OCI-LY7 (cell line): ENCODE measurements around the gene PIGM. TPM values are rescaled to one million over a fixed set of nuclear protein-coding genes. Genes with fewer than 3 reads are reported as not detected.

Experiments used
- BruUV-seq: library from RNA; stranded (reverse); fragments of 400-500 nt; replicated peaks from 2 replicates; lab custom pipeline; 2021; lab: Mats Ljungman, UMichigan
- CTCF ChIA-PET: fragments of 300-600 bp; sonication (Branson Sonifier 250); formaldehyde crosslinking; loops from one replicate; lab custom pipeline; 2022; ENCODE audit warnings: antibody characterized with exemption; ENCODE audit not compliant: unreplicated experiment; lab: Charles Lee
- POLR2A ChIA-PET: fragments of 300-600 bp; sonication (Branson Sonifier 250); formaldehyde crosslinking; loops from one replicate; lab custom pipeline; 2022; ENCODE audit warnings: antibody characterized with exemption; lab: Charles Lee
- DNase-seq: peaks from one replicate; pipeline ENCODE4 v3.0.0-alpha.2; 2015; ENCODE audit warnings: low spot score
- H2AFZ ChIP-seq: fragments of 200-600 bp; sonication (generic), shearing (Covaris generic); 2 replicates; pipeline ENCODE4 v1.6.1; 2014; ENCODE audit warnings: mild to moderate bottlenecking, antibody characterized with exemption, low read length, moderate library complexity
- H3K27ac ChIP-seq: fragments of 200-600 bp; sonication (generic); 2 replicates; pipeline ENCODE4 v1.5.1; 2014; ENCODE audit warnings: mixed run types, low read depth, mild to moderate bottlenecking, moderate library complexity, low read length, inconsistent platforms; ENCODE audit not compliant: poor library complexity, severe bottlenecking
- H3K36me3 ChIP-seq: fragments of 200-600 bp; sonication (generic); 2 replicates; pipeline ENCODE4 v1.6.1; 2014; ENCODE audit warnings: mild to moderate bottlenecking, antibody characterized with exemption, low read length, moderate library complexity, mixed read lengths; ENCODE audit not compliant: insufficient read depth
- H3K4me1 ChIP-seq: fragments of 200-600 bp; sonication (generic); 2 replicates; pipeline ENCODE4 v1.5.1; 2014; ENCODE audit warnings: mild to moderate bottlenecking, low read length; ENCODE audit not compliant: insufficient read depth, poor library complexity, severe bottlenecking
- H3K4me2 ChIP-seq: fragments of 200-600 bp; sonication (generic); 2 replicates; pipeline ENCODE4 v1.6.1; 2014; ENCODE audit warnings: mild to moderate bottlenecking, low read length
- H3K4me3 ChIP-seq: fragments of 200-600 bp; sonication (generic); 2 replicates; pipeline ENCODE4 v1.5.1; 2014; ENCODE audit warnings: mild to moderate bottlenecking, low read depth, low read length; ENCODE audit not compliant: poor library complexity, severe bottlenecking
- H3K79me2 ChIP-seq: fragments of 200-600 bp; sonication (generic); 2 replicates; pipeline ENCODE4 v1.6.1; 2016; ENCODE audit warnings: low read depth, mild to moderate bottlenecking, low read length, moderate library complexity, mixed read lengths; ENCODE audit not compliant: insufficient read depth
- H3K9me2 ChIP-seq: fragments of 200-600 bp; sonication (generic); 2 replicates; pipeline ENCODE4 v1.6.1; 2016; ENCODE audit warnings: mild to moderate bottlenecking, low read length, mixed read lengths; ENCODE audit not compliant: insufficient read depth
- H3K9me3 ChIP-seq: fragments of 200-600 bp; sonication (generic); 2 replicates; pipeline ENCODE4 v1.6.1; 2014; ENCODE audit warnings: mild to moderate bottlenecking, mixed run types, low read length, mixed read lengths
- H4K20me1 ChIP-seq: fragments of 200-600 bp; sonication (generic); 2 replicates; pipeline ENCODE4 v1.6.1; 2014; ENCODE audit warnings: mild to moderate bottlenecking, antibody characterized with exemption, low read length, moderate library complexity, mixed read lengths; ENCODE audit not compliant: insufficient read depth
- CTCF ChIP-seq: fragments of 200-600 bp; sonication (generic); conservative IDR thresholded peaks from 2 replicates; pipeline ENCODE4 v1.5.1; 2014; ENCODE audit warnings: mild to moderate bottlenecking, antibody characterized with exemption, low read length, moderate library complexity, mixed read lengths
- EZH2phosphoT487 ChIP-seq: fragments of 200-600 bp; sonication (generic); IDR thresholded peaks from 2 replicates; pipeline ENCODE4 v1.6.1; 2018; ENCODE audit warnings: low read depth, borderline replicate concordance, mild to moderate bottlenecking, mixed run types, antibody characterized with exemption, low read length, moderate library complexity, mixed read lengths
- intact Hi-C: fragments of 100-400 bp; cut with micrococcal nuclease; formaldehyde crosslinking; loops from one replicate; pipeline ENCODE4 v1.10.0; 2022; ENCODE audit not compliant: unreplicated experiment
- total RNA-seq, 2 experiments: library from RNA; depleted of rRNA in 1 of 2; stranded (reverse); fragments of >200 nt in 1 of 2; shearing (Covaris generic) in 1 of 2; gene quantifications; 2 replicates each; pipeline ENCODE4 v1.2.3, GENCODE V29; 2014 to 2022

PIGM gene
- total RNA-seq, 2 experiments from 2014 or later = 4.2 to 5.1 TPM

DNA sequence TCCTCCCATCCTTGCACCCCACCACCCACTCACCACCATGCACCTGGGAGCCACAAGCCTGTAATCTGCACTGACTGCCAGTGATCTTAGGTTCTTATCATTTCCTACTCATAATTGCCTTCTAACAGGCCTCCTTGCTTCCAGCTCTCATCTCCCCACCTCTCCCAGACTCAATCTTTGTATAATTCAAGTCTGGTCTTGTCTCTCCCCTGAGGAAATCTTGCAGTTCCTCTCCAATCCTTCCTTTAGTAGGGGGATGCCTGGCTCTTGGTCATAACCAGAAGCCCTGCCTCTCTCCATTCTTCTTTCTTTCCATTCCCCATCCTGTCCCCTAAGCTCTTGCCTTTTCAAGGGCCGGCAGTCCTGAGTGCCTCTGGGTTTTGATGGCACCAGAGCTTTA, 27.8 kb downstream of the PIGM start:
- DNase-seq = no peak
- CTCF ChIA-PET = interaction anchor here (0.9 kb wide), 1 partner anchor 114 kb away, joined by 3 read pairs; no protein-coding TSS in a partner anchor
- Histone ChIP-seq H3K4me3 (no peak overlapping the region), H3K9me2 (no peaks in the 10 kb centered on the region), H4K20me1 (no peaks in the 10 kb centered on the region), H3K79me2 (no peaks in the 10 kb centered on the region), H3K27ac (no peak overlapping the region), H3K4me2 (no peak overlapping the region), H2AFZ (no peak overlapping the region), H3K36me3 (no peaks in the 10 kb centered on the region), H3K9me3 (no peaks in the 10 kb centered on the region), H3K4me1 (no peaks in the 10 kb centered on the region)
- intact Hi-C loops = no loop called here
- no TSS peak for BruUV-seq
- POLR2A ChIA-PET = no interaction called here
- no peak for TF ChIP-seq EZH2phosphoT487
- no peak for TF ChIP-seq CTCF

- H3K9me3 ChIP-seq = no peaks in the 10 kb centered on the region
- CTCF ChIA-PET = interaction anchor here (0.6 kb wide), 2 partner anchors 30 to 79 kb away, joined by 3 read pairs; no protein-coding TSS in a partner anchor
- no TSS peak for BruUV-seq
- H3K36me3 ChIP-seq = no peaks in the 10 kb centered on the region
- POLR2A ChIA-PET = no interaction called here
- no peak for TF ChIP-seq CTCF
- TF ChIP-seq EZH2phosphoT487 = no peak
- intact Hi-C loops = no loop called here
- H3K9me2 ChIP-seq = no peaks in the 10 kb centered on the region
- H3K4me3 ChIP-seq = no peak overlapping the region
- DNase-seq = no peak
- no peak overlapping the region for H3K27ac ChIP-seq
- no peak overlapping the region for H2AFZ ChIP-seq
- no peaks in the 10 kb centered on the region for H3K4me1 ChIP-seq
- H3K79me2 ChIP-seq = no peaks in the 10 kb centered on the region
- no peak overlapping the region for H3K4me2 ChIP-seq
- H4K20me1 ChIP-seq = no peaks in the 10 kb centered on the region
These were observed 30.4 kb downstream of the PIGM start for GRCh38 chr1:160001440-160001839.

DNA sequence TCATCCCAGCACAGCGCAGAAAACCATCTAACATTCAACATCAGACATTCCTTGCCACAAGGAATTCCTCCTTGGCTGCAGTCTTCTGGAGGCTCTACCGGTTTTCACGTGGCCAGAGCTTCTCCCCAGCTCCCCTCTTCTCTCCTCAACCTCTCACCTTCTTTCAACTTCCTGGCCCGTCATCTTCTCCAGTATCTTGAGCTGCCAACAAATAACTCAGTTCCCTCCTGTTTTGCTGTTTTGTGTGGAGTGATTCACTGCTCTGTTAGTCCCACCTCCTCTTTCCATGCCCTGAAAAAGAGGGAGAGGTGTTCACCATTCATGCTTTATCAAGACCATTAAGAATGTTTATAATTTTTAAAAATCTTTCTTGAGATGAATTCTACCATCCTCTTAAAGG, 32.6 kb downstream of the PIGM start:
- Histone ChIP-seq H3K4me1 (no peaks in the 10 kb centered on the region), H3K27ac (no peak overlapping the region), H3K79me2 (no peaks in the 10 kb centered on the region), H2AFZ (no peak overlapping the region), H3K9me2 (no peaks in the 10 kb centered on the region), H4K20me1 (no peaks in the 10 kb centered on the region), H3K9me3 (no peaks in the 10 kb centered on the region), H3K4me2 (no peak overlapping the region), H3K36me3 (no peaks in the 10 kb centered on the region), H3K4me3 (no peak overlapping the region)
- ChIA-PET CTCF (no interaction called here), POLR2A (interaction anchor here (0.6 to 0.8 kb wide), 4 partner anchors 55 to 839 kb away, joined by 3 read pairs; no protein-coding TSS in a partner anchor)
- BruUV-seq = no TSS peak
- TF ChIP-seq EZH2phosphoT487 (no peak), CTCF (no peak)
- no peak for DNase-seq
- intact Hi-C loops = no loop called here
